ENCODE measurements around the gene INVS. TPM values are rescaled to one million over a fixed set of nuclear protein-coding genes. Genes with fewer than 3 reads are reported as not detected.

Gene INVS
- total and polyA plus RNA-seq, 2 of the 13 experiments (the other 11 are each of a cell fraction or from before 2014, with no cell fraction given), result 11.3 to 16.3 TPM

DNA sequence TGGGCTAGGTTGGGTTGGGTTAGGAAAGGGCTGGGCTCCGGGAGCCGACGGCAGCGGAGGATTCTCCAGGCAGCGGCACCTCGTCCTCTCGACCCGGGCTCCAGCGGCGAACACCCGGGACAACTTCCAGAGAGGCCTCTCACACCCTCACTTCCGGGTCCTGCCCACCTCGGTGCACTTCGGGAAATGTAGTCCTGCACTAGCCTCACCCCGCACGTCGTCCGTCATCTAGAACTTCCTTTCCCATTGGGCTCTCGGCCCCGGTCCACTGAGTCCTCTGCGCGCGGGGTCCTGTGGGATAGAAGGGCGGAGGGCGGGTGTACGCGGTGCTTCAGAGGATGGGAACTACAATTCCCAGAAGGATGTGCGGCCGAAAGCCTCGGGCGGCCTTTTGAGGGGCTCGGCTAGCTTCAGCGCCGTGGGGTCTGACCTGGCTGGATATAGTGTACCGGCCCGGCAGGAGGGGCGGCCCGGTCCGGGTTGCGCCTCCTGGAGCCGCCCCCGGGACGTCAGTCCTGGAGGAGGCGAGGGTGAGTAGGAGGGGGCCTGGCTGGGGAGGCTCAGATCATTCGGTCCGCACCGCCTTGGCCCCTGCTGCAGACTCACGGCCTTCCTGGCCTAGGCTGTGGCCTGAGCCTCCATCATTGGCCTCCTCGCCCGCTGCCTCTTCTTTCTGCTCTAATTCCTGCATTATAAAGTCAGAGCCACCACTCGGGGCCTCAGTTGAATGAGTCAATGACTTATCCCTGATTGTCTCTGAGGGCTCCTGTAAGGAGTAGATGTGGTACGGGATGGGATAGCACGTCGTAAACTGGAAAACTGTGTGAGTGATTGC, at the start of gene INVS, which contains the start of gene ERP44 (continued):
- TF ChIP-seq, protein P1, sequence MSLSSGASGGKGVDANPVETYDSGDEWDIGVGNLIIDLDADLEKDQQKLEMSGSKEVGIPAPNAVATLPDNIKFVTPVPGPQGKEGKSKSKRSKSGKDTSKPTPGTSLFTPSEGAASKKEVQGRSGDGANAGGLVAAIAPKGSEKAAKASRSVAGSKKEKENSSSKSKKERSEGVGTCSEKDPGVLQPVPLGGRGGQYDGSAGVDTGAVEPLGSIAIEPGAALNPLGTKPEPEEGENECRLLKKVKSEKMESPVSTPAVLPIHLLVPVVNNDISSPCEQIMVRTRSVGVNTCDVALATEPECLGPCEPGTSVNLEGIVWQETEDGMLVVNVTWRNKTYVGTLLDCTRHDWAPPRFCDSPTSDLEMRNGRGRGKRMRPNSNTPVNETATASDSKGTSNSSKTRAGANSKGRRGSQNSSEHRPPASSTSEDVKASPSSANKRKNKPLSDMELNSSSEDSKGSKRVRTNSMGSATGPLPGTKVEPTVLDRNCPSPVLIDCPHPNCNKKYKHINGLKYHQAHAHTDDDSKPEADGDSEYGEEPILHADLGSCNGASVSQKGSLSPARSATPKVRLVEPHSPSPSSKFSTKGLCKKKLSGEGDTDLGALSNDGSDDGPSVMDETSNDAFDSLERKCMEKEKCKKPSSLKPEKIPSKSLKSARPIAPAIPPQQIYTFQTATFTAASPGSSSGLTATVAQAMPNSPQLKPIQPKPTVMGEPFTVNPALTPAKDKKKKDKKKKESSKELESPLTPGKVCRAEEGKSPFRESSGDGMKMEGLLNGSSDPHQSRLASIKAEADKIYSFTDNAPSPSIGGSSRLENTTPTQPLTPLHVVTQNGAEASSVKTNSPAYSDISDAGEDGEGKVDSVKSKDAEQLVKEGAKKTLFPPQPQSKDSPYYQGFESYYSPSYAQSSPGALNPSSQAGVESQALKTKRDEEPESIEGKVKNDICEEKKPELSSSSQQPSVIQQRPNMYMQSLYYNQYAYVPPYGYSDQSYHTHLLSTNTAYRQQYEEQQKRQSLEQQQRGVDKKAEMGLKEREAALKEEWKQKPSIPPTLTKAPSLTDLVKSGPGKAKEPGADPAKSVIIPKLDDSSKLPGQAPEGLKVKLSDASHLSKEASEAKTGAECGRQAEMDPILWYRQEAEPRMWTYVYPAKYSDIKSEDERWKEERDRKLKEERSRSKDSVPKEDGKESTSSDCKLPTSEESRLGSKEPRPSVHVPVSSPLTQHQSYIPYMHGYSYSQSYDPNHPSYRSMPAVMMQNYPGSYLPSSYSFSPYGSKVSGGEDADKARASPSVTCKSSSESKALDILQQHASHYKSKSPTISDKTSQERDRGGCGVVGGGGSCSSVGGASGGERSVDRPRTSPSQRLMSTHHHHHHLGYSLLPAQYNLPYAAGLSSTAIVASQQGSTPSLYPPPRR (CRISPR knock-in tag; IDR thresholded peaks at IDR 0.05; ENCODE audit: borderline replicate concordance), result 0 out of 2 replicates have a peak, but pooled peaks have one; percentile 6
- TF ChIP-seq, protein P2, sequence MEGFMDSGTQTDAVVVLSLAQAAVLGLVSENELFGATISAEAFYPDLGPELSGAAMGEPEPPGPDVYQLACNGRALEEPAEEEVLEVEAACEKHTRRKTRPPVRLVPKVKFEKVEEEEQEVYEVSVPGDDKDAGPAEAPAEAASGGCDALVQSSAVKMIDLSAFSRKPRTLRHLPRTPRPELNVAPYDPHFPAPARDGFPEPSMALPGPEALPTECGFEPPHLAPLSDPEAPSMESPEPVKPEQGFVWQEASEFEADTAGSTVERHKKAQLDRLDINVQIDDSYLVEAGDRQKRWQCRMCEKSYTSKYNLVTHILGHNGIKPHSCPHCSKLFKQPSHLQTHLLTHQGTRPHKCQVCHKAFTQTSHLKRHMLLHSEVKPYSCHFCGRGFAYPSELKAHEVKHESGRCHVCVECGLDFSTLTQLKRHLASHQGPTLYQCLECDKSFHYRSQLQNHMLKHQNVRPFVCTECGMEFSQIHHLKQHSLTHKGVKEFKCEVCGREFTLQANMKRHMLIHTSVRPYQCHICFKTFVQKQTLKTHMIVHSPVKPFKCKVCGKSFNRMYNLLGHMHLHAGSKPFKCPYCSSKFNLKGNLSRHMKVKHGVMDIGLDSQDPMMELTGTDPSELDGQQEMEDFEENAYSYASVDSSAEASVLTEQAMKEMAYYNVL (CRISPR knock-in tag; IDR thresholded peaks at IDR 0.05; ENCODE audit: borderline replicate concordance), result peak; percentile 43; the same call in 1 of the 2 replicates
- TF ChIP-seq ZNF747 (CRISPR knock-in tag; IDR thresholded peaks at IDR 0.05; ENCODE audit: borderline replicate concordance) (no peak), NFE2L1 (CRISPR knock-in tag; IDR thresholded peaks at IDR 0.05; ENCODE audit: borderline replicate concordance) (no peak), FOXO1 (CRISPR knock-in tag; IDR thresholded peaks at IDR 0.05) (peak; percentile 6; the same call in 1 of the 2 replicates), JDP2 (CRISPR knock-in tag; IDR thresholded peaks at IDR 0.05; ENCODE audit: borderline replicate concordance) (no peak; the same call in 1 of the 2 replicates), AGO1 (IDR thresholded peaks at IDR 0.05; ENCODE audit: low read depth, low read length, poor library complexity, severe bottlenecking) (peak; percentile 60), ZNF292 (CRISPR knock-in tag; IDR thresholded peaks at IDR 0.05; ENCODE audit: borderline replicate concordance, low read depth) (peak; percentile 43; the same call in 1 of the 2 replicates)
- TF ChIP-seq, protein P3, sequence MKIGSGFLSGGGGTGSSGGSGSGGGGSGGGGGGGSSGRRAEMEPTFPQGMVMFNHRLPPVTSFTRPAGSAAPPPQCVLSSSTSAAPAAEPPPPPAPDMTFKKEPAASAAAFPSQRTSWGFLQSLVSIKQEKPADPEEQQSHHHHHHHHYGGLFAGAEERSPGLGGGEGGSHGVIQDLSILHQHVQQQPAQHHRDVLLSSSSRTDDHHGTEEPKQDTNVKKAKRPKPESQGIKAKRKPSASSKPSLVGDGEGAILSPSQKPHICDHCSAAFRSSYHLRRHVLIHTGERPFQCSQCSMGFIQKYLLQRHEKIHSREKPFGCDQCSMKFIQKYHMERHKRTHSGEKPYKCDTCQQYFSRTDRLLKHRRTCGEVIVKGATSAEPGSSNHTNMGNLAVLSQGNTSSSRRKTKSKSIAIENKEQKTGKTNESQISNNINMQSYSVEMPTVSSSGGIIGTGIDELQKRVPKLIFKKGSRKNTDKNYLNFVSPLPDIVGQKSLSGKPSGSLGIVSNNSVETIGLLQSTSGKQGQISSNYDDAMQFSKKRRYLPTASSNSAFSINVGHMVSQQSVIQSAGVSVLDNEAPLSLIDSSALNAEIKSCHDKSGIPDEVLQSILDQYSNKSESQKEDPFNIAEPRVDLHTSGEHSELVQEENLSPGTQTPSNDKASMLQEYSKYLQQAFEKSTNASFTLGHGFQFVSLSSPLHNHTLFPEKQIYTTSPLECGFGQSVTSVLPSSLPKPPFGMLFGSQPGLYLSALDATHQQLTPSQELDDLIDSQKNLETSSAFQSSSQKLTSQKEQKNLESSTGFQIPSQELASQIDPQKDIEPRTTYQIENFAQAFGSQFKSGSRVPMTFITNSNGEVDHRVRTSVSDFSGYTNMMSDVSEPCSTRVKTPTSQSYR (CRISPR knock-in tag; IDR thresholded peaks at IDR 0.05; ENCODE audit: borderline replicate concordance), result no peak
- TF ChIP-seq, protein P4, sequence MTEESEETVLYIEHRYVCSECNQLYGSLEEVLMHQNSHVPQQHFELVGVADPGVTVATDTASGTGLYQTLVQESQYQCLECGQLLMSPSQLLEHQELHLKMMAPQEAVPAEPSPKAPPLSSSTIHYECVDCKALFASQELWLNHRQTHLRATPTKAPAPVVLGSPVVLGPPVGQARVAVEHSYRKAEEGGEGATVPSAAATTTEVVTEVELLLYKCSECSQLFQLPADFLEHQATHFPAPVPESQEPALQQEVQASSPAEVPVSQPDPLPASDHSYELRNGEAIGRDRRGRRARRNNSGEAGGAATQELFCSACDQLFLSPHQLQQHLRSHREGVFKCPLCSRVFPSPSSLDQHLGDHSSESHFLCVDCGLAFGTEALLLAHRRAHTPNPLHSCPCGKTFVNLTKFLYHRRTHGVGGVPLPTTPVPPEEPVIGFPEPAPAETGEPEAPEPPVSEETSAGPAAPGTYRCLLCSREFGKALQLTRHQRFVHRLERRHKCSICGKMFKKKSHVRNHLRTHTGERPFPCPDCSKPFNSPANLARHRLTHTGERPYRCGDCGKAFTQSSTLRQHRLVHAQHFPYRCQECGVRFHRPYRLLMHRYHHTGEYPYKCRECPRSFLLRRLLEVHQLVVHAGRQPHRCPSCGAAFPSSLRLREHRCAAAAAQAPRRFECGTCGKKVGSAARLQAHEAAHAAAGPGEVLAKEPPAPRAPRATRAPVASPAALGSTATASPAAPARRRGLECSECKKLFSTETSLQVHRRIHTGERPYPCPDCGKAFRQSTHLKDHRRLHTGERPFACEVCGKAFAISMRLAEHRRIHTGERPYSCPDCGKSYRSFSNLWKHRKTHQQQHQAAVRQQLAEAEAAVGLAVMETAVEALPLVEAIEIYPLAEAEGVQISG (CRISPR knock-in tag; IDR thresholded peaks at IDR 0.05), result peak; percentile 98

Data from HepG2 (cell line).